Posterior vena cava (tissue), 2 donors: ENCODE measurements around the gene TTLL6. TPM values are rescaled to one million over a fixed set of nuclear protein-coding genes. Genes with fewer than 3 reads are reported as not detected.
A peak's percentile ranks its signal among the peaks of the same experiment; 100 is the strongest.

Experiments used
- DNase-seq: peaks from one replicate; pipeline ENCODE4 v3.0.0-alpha.2; 2020; ENCODE audit warnings: low spot score
- intact Hi-C, 2 donors: fragments of 100-400 bp; cut with DNase I; formaldehyde crosslinking; loops; one replicate each; pipeline versions ENCODE4 v1.14.1 to v1.14.2; 2022 to 2023
- total RNA-seq, 2 donors: library from RNA; stranded (reverse); fragmentation: NEBNext Ultra II Directional; extraction: Animal tissue kit (Norgen Biotek cat#: 25700); gene quantifications; one replicate each; pipeline ENCODE4 v1.2.1, GENCODE V29; 2021
- donor health status: DM: yes; HTN: yes; CAD: no.
- donor health status: DM: yes; HTN: yes; CAD: no.

The TTLL6 gene
- total RNA-seq, 2 donors from 2014 or later: 0.46 TPM; not detected in 1

DNA sequence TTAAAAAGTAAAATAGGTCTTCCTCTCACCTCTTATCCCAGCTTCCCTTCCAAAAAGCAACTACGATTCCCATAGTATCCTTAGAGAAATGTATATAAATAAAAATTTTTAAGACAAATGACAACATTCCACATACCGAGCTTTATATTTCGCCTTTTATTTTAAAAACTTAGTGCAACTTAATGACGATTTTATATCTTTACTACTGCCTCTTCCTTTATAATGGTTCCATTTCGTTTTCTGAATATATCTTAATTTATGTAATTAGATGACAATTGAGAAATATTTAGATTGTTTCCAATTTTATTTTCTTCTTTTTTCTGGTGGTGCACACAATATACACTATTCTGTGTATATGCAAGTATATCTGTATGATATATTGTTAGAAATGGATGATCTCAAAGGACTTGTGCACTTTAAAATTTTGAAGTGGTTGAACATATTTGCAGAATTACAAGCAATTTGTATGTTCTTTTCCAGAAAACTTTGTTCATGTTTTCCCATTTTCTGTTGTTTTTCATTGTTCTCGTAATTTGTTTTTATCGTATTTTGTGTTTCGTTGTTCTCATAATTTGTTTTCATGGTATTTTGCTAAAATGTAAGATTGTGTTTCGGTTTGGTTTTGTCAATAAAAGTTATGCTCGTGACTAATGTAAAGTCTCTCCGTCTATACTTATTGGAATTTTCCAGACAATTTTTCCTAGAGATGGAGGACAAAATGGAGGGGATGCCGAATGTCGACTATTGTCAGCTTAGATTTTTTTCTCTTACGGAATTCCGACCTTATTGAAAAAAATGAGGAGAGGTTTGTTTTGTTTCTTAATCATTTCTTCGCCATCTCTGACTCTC, 68.1 kb downstream of the TTLL6 start:
- DNase-seq: no peak
- intact Hi-C loops: no loop called here

DNA sequence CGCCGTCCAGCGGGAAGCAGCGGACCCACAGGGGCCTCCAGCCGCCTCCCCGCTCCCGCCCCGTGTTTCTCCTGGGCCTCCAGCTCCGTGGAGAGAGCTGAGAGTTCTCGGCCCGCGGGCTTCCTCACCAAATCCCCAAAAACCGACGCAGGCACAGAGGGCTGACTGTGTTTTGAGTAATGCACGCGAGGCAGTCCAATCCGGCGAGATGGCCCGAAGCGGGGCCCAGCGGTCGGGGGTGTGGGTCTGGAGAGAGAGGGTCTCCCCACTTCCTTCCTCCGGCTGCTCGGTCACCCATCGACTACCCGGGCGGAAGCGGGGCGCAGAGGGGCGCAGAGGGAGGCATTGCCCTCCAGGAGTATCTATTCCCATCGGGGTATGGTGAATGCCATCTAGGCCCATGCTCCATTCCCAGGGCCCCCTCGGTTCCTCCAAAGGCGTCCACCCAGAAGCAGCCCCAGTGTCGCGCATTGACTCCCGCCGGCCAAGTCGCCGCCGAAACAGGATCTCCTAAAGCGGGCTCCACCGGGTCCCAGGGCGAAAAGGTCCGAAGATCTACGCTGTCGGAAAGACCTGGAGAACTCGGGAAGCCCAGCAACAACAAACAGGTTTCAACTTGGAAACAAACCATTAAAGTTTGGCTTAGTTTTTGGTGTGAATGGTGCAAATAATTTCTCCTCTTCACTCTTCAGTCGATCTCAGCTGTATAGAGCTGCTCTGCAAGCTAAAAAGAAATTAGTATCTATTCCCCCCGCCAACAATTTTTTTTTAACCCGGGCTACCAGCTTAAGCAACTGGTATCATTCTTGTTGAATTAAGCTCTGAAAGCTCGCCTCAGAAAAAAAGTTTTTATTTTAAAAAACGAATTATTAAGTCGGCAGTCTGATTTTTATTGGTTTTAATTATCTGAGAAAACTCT, 69.3 kb downstream of the TTLL6 start:
- peak; percentile 80 for DNase-seq
- intact Hi-C loops: no loop called here

DNA sequence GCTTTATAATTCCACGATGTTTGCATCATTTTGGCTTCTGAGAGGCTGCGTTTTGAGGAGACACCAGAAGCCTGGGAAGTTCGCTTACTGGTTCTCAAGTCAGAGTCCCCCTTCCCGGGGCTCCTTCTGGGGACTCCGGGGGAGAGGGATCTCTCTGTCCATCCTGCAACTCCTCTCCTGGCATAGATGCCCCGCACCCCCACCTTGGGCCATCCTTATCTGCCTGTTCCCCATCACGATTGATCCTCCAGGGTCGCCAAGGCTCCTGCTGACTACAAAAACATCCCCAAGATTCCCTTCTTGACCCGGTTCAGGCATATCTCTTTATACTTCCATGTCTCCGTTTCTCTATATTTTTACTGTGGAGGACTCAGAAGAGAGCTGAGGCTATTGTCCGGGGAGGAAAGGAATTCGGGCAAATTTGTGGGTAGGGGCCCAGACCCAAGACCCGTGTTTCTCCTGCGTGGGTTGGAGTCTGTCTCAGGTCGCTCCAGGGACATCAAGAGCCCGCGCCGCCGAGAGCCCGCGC, 70.0 kb downstream of the TTLL6 start:
- intact Hi-C loops: no loop called here
- DNase-seq: peak; percentile 36

DNA sequence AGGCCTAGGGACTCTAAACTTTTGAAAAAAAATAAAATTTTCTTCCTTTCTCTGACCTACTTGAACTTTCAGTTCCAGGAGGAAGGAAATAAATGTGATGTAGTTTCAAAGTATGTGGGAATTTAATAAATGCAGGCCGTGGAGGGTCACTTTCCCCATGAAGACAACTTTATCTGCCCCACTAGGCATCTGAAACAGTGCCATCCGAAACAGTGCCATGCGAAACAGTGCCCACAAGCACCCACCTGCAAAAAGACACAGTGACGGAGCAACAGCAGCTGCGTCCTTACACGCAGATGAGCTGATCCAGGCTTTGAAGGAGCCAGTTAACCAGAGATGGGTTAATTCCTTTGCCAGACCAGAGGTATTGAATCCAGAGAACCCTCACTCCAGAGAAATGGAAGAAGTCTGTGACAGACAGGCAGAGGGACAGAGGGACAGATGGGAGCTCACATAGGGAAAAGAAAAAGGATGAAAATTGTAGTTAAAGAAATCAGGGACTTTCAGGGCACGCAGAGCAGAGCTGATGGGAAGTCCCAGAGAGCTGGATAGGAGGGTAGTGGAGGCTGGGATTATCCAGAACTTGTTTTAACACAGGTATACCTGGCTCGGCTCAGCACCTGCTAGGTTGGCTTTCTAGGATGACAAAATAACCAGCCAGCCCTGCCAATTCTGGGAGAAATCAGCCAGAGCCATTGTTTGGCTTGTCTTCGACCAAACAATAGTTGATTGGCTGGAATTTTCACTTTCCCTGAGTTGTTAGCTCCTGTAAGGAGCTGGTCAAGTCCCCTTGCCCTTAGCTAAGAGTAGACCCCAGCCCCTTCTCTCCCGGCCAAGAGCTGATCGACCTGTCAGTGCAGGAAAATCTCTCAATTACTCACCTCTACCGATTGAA, 71.4 kb downstream of the TTLL6 start:
- intact Hi-C loops: no loop called here
- DNase-seq: no peak

DNA sequence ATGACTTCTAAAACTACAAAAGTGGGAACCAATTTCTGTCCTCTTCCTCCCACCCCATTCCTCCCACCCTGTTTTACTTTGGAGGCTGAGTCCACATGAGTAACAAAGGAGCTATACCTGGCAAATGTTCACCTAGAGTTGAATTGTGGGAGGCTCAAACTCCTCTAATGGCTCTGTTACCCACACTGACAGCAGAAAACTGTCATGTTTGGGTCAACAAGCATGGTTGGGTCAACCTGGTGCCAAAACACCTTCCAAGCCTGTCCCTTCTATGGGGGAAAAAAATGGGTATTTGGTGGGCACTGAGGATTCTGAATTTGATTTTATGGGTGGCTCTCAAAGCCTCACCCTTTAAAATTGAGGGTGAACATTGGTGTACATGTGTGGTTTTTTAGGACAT, 76.5 kb downstream of the TTLL6 start:
- intact Hi-C loops: no loop called here
- no peak for DNase-seq

DNA sequence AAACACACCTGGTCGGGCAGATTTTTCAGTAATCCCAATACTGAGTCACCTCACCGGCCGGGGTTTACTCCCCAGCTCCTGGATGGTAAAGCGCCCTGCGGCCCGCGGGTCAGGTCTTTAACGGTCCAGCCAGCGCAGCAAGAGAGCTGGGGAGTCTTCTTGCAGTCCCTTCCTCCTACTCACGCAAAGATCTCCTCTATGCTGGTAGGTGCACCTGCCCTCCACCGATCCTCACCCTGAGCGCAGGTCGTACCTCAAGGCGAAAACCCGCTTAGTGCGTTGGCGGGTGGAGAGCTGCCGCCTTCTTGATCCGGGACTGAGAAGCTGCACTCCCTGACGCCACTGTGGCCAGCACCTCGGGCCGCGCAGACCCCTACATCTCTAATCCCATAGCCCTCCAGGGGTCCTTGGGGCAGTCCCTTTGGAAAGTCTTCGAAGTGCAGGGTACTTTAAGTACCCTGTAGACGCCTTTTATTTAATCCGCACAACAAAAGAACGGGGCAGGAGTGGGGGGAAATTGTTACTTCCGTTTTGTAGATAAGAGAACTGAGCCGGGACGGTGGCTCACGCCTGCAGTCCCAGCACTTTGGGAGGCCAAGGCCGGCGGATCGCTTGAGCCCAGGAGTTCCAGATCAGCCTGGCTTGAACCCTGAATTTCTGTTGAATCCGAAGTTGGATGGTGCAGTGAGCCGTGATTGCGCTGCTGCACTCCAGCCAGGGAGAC, 78.1 kb downstream of the TTLL6 start:
- no peak for DNase-seq
- intact Hi-C loops: no loop called here

DNA sequence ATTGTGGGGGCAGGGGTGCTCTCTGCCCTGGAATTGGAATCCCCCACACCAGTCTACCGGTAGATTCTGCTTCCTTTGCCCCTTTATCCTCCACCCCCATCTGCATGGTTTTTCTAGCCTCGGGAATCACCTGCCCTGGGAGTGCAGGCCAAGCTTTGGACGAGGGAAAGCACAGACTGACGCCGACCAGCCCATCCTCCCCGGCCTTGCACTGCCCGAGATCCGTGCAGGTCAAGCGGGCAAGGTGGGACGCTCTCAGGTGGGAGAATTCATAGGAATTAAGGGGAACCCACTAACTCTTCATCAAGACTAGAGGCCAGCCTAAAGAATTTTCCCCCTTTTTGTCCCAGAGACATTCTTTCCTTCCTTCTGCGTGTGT, 78.6 kb downstream of the TTLL6 start:
- DNase-seq: no peak
- intact Hi-C loops: no loop called here

DNA sequence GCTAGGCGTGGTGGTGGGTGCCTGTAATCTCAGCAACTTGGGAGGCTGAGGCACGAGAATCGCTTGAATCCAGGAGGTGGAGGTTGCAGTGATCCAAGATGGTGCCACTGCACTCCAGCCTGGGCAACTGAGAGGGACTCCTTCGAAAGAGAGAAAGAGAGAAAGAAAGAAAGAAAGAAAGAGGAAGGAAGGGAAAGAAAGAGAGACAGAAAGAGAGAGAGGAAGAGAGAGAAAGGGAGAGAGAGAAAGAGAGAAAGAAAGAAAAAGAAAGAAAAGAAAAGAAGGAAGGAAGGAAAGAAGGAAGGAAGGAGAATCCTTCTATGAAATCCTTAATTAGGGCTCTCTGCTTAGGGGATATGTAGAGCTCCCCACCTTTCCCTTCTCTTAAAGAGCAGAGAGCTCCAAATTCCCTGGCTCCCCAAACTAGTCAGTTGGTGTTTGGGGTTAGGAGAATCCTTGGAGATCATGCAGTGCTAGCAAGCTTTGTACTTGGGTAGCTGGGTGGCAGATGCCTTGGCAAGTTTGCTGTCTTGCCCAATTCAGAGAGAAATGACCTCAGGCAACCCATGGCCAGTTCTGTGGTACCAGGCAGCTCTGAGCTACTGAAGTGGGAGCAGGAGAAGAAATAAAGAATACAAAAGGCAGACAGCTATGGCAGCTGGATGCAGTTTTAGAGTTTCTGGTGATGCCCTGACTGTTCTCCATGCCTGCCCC, 79.5 kb downstream of the TTLL6 start:
- intact Hi-C loops: no loop called here
- DNase-seq: no peak

DNA sequence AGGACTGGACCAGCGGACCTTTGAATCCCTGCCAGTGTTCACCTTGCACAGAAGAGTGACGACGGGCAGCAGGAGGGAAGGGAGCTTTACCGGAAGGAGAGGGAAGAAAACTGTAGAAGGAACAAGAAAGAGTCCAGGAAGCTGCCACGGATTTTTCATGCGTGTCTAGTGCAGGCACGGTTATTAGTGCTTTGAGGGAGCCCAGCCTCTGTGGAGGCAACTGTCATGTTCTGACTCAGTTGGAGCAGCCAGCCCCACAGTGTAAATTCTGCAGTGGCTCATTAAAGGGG, 82.0 kb downstream of the TTLL6 start:
- no peak for DNase-seq
- intact Hi-C loops: no loop called here

DNA sequence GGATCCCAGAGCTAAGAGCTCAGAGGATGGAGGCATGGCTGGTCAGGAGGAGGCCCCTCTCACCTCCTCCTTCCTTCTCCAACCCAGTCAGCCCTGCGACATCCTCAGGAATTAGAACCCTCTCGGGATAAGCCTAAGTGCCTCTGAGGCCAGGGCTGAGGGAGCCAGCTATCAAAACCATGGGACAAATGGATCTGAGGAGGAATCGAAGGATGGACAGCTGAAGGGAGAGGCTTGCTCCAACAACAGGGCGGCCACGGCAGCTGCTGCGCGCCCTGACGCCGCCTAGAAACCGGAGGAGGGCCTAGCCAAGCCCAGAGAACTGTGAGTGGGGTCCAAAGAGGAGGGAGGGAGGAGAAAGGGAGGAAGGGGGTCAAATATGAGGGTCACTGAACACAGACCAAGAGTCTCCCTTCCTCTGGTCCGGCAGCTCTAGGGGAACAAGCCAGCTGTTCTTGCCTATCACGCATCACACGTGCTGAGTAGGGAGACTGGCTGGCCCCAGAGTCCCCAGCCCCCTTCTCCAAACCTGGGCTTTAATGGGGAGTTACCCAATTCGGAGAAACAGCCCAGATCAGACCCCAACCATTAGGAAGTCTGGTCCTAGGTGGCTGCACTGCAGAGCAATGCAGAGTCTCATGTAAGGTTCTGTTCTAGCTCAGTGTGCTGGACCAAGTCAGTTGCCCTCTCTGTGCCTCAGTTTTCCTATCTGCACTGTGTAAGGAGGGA, 82.5 kb downstream of the TTLL6 start:
- no peak for DNase-seq
- intact Hi-C loops: no loop called here

DNA sequence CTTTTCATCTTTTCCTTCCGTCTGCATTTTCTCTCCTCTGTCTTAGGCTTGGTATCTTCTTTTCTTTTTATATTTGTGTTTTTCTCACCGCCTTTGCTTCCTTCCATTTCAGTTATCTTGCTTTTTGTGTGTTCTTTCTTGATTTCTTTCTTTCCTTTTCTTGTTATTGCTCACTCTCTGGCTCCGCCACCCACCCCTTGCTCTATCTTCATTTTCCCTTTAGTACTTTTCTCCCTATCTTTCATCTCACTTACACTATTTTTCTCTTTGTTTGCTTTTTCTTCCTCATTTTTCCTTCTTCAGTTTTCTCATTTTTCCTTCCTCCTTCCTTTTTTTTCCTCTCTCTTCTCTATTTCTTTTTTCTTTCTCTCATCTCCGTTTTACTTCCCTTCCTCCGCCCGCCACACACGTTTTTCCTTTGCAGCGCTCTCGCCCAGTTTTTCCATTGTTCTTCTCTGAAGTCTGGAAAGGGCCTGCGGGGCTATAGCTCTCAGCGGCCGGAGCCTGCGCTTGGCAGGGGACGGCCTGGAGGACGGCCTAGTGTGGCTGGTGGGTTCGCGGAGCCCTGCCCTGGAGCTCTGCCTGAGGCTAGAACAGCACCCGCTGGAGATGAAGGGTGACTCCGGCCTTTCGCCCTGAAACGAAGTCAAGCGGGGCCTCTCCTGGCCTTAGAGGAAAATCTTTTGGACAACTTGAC, 83.2 kb downstream of the TTLL6 start:
- DNase-seq: no peak
- intact Hi-C loops: no loop called here

DNA sequence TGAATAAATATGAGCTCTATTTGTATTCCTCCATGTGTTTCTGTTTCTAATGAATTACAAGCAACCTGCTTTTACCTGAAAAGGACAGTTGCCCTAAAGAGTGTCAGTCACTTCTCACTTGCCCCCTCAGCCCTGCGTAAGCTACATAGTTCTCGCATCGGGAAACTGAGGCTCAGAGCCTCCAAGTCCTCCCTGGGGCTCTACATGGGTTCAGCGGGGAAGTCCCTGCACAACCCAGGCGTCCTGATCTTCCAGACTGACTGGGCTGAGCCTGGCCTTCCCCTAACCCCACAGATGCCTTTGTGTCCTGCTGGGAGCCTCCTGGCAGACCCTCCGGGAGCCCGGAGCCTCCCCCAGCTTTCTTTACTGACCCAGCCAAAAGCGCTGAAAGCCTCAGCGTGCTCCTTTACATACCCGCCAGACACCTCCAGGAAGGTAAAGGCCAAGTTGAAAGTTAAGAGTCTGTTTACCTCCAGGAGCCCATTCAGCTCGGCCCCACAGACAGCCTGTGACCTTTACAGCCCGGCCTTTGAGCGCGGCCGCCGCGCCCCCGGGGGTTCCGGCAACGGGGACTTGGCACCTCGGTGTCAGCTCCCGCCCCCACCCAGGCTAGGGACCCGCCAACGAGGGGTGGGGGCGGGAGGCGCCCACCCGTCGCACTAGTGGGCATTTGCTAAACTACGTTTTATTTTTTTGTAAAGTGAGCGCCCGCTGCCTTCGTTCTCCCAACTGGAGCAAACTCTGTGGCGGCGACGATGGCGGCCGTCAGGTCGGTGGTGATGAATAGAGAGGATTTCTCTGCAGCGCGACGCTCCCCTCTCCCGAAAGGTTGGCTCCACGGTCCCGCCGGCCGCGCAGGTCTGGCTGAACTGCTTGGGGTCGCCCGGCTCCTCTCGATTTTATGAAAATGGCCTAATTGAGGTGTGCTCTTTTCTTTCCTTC, 84.1 kb downstream of the TTLL6 start:
- no peak for DNase-seq
- intact Hi-C loops: no loop called here

DNA sequence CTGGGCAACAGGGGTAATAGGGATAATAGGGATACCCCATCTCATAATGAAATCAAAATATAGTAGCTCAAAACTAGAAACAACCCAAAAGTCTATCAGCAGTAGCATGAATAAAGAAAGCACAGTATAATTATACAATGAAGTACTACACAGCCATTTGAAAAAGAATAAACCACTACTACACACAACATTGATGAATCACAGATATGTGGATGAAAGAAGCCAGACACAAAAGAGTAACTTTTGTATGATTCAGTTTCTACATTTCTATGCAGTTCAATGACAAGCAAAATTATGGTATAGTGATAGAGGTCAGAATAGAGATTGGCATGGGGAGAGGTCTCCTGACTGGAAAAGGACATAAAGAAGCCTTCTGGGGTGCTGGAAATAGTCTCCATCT, 85.7 kb downstream of the TTLL6 start:
- no peak for DNase-seq
- intact Hi-C loops: no loop called here

DNA sequence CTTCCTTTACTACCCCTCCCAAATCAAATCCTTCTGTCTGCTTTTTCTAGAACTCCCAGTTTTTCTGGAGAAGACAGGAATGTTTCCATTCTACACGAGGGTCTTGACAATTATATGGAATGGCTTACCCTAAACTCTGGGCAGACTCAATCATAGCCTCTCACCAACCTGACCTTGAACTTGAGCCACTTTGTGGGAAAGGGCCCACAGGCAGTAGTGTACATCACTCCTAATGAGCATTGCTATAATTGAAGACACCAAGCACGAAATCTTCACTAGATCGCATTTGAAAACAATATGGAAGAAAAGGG, 86.8 kb downstream of the TTLL6 start:
- intact Hi-C loops: no loop called here
- DNase-seq: no peak

DNA sequence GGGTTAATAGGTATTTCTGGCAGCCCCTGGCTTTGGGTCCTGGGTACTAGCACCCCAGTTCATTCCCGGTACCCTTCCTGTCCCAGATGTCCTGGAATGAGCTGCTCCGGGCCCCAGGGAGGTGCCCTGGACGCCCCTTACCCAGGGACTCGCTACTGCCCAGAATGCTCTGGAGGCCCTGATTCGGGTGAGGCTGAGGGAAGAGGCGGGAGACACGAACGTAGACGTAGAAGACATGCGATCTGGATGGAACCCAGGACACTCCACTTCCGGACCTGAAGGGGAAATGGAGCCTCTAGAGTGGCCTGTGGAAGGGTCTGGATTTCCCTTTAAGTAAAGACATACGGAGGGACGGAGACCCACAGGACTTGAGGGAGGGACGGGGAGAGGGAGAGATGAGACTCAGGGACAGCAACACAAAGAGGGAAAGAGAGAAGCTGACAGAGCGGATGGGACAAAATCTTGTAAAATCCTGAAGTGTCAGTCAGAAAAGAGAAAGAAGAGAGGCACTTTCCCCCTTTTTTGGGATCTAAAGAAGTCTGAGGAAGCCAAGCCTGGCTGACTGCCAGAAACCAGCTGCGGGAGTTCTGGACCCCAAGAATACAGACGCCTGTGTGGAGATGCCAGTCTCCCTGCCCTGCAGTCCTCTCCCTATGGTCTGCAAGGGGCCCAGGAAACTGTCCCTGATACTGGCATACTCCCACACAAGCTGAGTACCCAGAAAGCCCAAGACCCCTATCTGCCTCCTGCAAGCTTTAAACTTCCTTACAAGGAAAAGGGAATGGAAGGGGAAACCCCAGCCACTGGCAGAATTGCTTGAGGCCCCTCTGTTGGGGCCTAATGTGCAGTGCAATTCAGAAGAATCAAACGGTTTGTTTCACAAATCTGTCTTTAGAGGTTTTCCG, 87.4 kb downstream of the TTLL6 start:
- intact Hi-C loops: loop anchor here in 1 of 2 donors (10.0 kb wide), 1 partner anchor 145 kb away; no protein-coding TSS in a partner anchor
- DNase-seq: no peak
